WTC11 (cell line): ENCODE results near the gene HENMT1. TPM values are rescaled to one million over a fixed set of nuclear protein-coding genes. Genes with fewer than 3 reads are reported as not detected.

ENCODE experiments used
- ATAC-seq: fragments of 200-7000 bp; cut with Tn5 transposase; 2 replicates; pipeline ENCODE4 v1.10.0; 2021; ENCODE audit warnings: mild to moderate bottlenecking, moderate library complexity
- CTCF ChIA-PET: fragments of 300-600 bp; sonication (Branson Sonifier 250); formaldehyde crosslinking; loops from one replicate; lab custom pipeline; 2021; ENCODE audit warnings: antibody characterized with exemption; lab: Charles Lee
- POLR2A ChIA-PET: fragments of 350-600 bp; sonication (Branson Sonifier 250); formaldehyde crosslinking; loops from one replicate; lab custom pipeline; 2021; ENCODE audit warnings: antibody characterized with exemption; lab: Charles Lee
- DNase-seq: peaks from one replicate; pipeline ENCODE4 v3.0.0; 2021; ENCODE audit warnings: low spot score
- H3K27ac Mint-ChIP-seq: 2 replicates; pipeline ENCODE4 v1.8.0; 2021; ENCODE audit warnings: mixed read lengths
- H3K27me3 Mint-ChIP-seq: 2 replicates; pipeline ENCODE4 v1.8.0; 2021; ENCODE audit warnings: low read depth, mild to moderate bottlenecking, moderate library complexity, mixed read lengths
- H3K36me3 Mint-ChIP-seq: 2 replicates; pipeline ENCODE4 v1.8.0; 2021; ENCODE audit warnings: mixed read lengths
- H3K4me1 Mint-ChIP-seq: 2 replicates; pipeline ENCODE4 v1.8.0; 2022; ENCODE audit warnings: mixed read lengths
- H3K4me3 Mint-ChIP-seq: 2 replicates; pipeline ENCODE4 v1.8.0; 2021; ENCODE audit warnings: mild to moderate bottlenecking, moderate library complexity, mixed read lengths
- H3K9me3 Mint-ChIP-seq: 2 replicates; pipeline ENCODE4 v1.8.0; 2021; ENCODE audit warnings: mixed read lengths
- ARID4B ChIP-seq: sonication (generic); formaldehyde crosslinking; IDR thresholded peaks from 2 replicates; pipeline ENCODE4 v1.8.0; 2023; ENCODE audit warnings: missing genetic modification reagents, mild to moderate bottlenecking, borderline replicate concordance
- ERG ChIP-seq: fragments of 250-450 bp; sonication (Bioruptor Pico); IDR thresholded peaks from 2 replicates; pipeline ENCODE4 v1.8.0; 2021; ENCODE audit warnings: mild to moderate bottlenecking
- GABPB1 ChIP-seq: sonication (generic); formaldehyde crosslinking; IDR thresholded peaks from 2 replicates; pipeline ENCODE4 v1.8.1; 2023; ENCODE audit warnings: mild to moderate bottlenecking, missing genetic modification reagents
- MYBL2 ChIP-seq: sonication (generic); formaldehyde crosslinking; IDR thresholded peaks from 2 replicates; pipeline ENCODE4 v1.8.1; 2023; ENCODE audit warnings: mild to moderate bottlenecking, moderate library complexity, missing genetic modification reagents
- NFYB ChIP-seq: sonication (generic); formaldehyde crosslinking; conservative IDR thresholded peaks from 2 replicates; pipeline ENCODE4 v1.8.0; 2022; ENCODE audit warnings: low read depth, missing genetic modification reagents
- SOX15 ChIP-seq: fragments of 250-450 bp; sonication (Bioruptor Pico); IDR thresholded peaks from 2 replicates; pipeline ENCODE4 v1.9.0; 2021; ENCODE audit warnings: mild to moderate bottlenecking
- STAT6 ChIP-seq: sonication (generic); formaldehyde crosslinking; conservative IDR thresholded peaks from 2 replicates; pipeline ENCODE4 v1.8.1; 2023; ENCODE audit warnings: mild to moderate bottlenecking, low read depth, missing genetic modification reagents, moderate library complexity
- ZBTB43 ChIP-seq: sonication (generic); formaldehyde crosslinking; IDR thresholded peaks from 2 replicates; pipeline ENCODE4 v1.8.1; 2023; ENCODE audit warnings: mild to moderate bottlenecking, missing genetic modification reagents
- ZNF317 ChIP-seq: sonication (generic); formaldehyde crosslinking; IDR thresholded peaks from 2 replicates; pipeline ENCODE4 v1.8.1; 2023; ENCODE audit warnings: low read depth, mild to moderate bottlenecking, moderate library complexity, missing genetic modification reagents, borderline replicate concordance
- ZNF416 ChIP-seq: fragments of 250-450 bp; sonication (Bioruptor Pico); IDR thresholded peaks from 2 replicates; pipeline ENCODE4 v1.9.0; 2021; ENCODE audit warnings: mild to moderate bottlenecking, inconsistent platforms
- ZNF532 ChIP-seq: fragments of 250-450 bp; sonication (Bioruptor Pico); IDR thresholded peaks from 2 replicates; pipeline ENCODE4 v1.9.0; 2021; ENCODE audit warnings: mild to moderate bottlenecking, borderline replicate concordance
- total RNA-seq: library from RNA; stranded (reverse); gene quantifications from 3 replicates; pipeline ENCODE4 v1.2.3, GENCODE V29; 2021
- TF ChIP-seq, protein P1 (sequence below): sonication (generic); formaldehyde crosslinking; IDR thresholded peaks from 2 replicates; pipeline ENCODE4 v1.8.1; 2022; ENCODE audit warnings: low read depth, mild to moderate bottlenecking, moderate library complexity, missing genetic modification reagents, borderline replicate concordance

Gene HENMT1
- total RNA-seq, 1 experiment from 2014 or later = 4.7 TPM

- TF ChIP-seq ARID4B = no peak
- no peak for TF ChIP-seq SOX15 (CRISPR knock-in tag)
- TF ChIP-seq GABPB1 = no peak
- TF ChIP-seq, protein P1, sequence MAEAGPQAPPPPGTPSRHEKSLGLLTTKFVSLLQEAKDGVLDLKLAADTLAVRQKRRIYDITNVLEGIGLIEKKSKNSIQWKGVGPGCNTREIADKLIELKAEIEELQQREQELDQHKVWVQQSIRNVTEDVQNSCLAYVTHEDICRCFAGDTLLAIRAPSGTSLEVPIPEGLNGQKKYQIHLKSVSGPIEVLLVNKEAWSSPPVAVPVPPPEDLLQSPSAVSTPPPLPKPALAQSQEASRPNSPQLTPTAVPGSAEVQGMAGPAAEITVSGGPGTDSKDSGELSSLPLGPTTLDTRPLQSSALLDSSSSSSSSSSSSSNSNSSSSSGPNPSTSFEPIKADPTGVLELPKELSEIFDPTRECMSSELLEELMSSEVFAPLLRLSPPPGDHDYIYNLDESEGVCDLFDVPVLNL (CRISPR knock-in tag) = no peak
These were observed 24.0 kb downstream of the HENMT1 start (continued) for GRCh38 chr1:108636876-108637275.

DNA sequence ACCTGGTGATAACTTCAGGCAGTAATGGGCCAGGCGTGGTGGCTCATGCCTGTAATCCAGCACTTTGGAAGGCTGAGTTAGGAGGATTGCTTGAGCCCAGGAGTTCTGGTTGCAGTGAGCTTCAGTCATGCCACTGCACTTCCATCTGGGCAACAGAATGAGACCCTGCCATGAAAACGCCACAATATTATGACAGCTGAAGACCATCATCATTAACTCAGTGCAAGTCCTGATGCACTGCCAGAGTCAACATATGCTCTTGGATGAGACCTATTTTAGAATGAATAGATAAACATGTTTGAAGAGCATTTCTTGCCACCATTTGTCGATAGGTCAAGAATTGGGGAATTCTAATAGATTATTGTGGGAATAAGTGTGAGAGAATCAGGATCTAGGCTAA is 26.4 kb downstream of the HENMT1 start:
- no peaks in the 10 kb centered on the region for H3K27me3 Mint-ChIP-seq
- ATAC-seq (no peak), DNase-seq (no peak)
- CTCF ChIA-PET = interaction anchor here (0.8 kb wide), 1 partner anchor 9 kb away, joined by 3 read pairs; no protein-coding TSS in a partner anchor
- peaks cover 46% of the 10 kb centered on the region for H3K36me3 Mint-ChIP-seq
- H3K4me3 Mint-ChIP-seq = no peak overlapping the region
- H3K4me1 Mint-ChIP-seq = no peaks in the 10 kb centered on the region
- no peak overlapping the region for H3K27ac Mint-ChIP-seq
- H3K9me3 Mint-ChIP-seq = peaks cover under 1% of the 10 kb centered on the region; the same call in 1 of the 2 replicates
- POLR2A ChIA-PET = no interaction called here
- TF ChIP-seq ERG (CRISPR knock-in tag) (no peak), ARID4B (no peak), NFYB (CRISPR knock-in tag) (no peak), ZNF317 (no peak), ZNF532 (CRISPR knock-in tag) (no peak), ZNF416 (CRISPR knock-in tag) (no peak), STAT6 (no peak), MYBL2 (CRISPR knock-in tag) (no peak), ZBTB43 (CRISPR knock-in tag) (no peak)
